ENCODE data around the gene FAM98B. TPM values are rescaled to one million over a fixed set of nuclear protein-coding genes. Genes with fewer than 3 reads are reported as not detected.

Gene FAM98B
- total RNA-seq, 1 donor from 2014 or later = 15.6 TPM

DNA sequence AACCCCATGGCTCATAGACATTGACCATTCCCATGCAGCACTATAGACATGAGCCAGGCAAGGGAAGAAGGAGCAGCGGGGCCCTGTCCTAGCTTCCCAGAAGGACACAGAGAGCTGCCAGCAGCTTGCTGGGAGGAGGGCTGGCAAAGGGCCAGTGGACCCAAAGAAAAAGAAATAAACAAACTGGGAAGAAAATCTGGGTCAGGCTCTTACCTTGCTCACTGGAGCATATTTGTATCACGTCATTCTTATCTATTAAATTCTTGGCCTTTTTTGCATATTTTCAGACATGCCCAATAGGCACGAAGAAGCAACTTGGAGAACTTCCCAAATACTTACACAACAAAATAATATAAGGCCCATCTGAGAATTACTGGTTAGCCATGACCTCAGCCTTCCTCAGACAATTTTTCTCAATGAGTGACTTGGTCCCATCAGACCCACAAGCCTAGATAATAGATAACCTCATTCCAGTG lies 82.3 kb downstream of the FAM98B start:
- Mint-ChIP-seq H3K4me3 (ENCODE audit: unreplicated experiment) (no peak overlapping the region), H3K27ac (ENCODE audit: unreplicated experiment) (peak overlapping the region; percentile 66), H3K27me3 (ENCODE audit: low read depth) (no peaks in the 10 kb centered on the region), H3K36me3 (ENCODE audit: low read depth) (no peaks in the 10 kb centered on the region), H3K9me3 (ENCODE audit: low read depth) (no peaks in the 10 kb centered on the region), H3K4me1 (ENCODE audit: low read depth) (peaks cover 22% of the 10 kb centered on the region)
- no peak for DNase-seq (ENCODE audit: low spot score)
- TF ChIP-seq, protein P1, sequence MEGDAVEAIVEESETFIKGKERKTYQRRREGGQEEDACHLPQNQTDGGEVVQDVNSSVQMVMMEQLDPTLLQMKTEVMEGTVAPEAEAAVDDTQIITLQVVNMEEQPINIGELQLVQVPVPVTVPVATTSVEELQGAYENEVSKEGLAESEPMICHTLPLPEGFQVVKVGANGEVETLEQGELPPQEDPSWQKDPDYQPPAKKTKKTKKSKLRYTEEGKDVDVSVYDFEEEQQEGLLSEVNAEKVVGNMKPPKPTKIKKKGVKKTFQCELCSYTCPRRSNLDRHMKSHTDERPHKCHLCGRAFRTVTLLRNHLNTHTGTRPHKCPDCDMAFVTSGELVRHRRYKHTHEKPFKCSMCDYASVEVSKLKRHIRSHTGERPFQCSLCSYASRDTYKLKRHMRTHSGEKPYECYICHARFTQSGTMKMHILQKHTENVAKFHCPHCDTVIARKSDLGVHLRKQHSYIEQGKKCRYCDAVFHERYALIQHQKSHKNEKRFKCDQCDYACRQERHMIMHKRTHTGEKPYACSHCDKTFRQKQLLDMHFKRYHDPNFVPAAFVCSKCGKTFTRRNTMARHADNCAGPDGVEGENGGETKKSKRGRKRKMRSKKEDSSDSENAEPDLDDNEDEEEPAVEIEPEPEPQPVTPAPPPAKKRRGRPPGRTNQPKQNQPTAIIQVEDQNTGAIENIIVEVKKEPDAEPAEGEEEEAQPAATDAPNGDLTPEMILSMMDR (IDR thresholded peaks at IDR 0.05) = no peak

Other genes starting within 250 kb of the FAM98B start
- gene SPRED1, start 201.3 kb upstream of the FAM98B start, total RNA-seq = 26.7 to 29.8 TPM (median 26.8 TPM) in 3 replicates
- 0.52 to 1.1 TPM in 2 of 3 replicates, not detected in the other for gene RASGRP1, start 110.7 kb downstream of the FAM98B start, total RNA-seq